Measurements from ENCODE around the gene GADD45G.
A peak's percentile ranks its signal among the peaks of the same experiment; 100 is the strongest.

DNA sequence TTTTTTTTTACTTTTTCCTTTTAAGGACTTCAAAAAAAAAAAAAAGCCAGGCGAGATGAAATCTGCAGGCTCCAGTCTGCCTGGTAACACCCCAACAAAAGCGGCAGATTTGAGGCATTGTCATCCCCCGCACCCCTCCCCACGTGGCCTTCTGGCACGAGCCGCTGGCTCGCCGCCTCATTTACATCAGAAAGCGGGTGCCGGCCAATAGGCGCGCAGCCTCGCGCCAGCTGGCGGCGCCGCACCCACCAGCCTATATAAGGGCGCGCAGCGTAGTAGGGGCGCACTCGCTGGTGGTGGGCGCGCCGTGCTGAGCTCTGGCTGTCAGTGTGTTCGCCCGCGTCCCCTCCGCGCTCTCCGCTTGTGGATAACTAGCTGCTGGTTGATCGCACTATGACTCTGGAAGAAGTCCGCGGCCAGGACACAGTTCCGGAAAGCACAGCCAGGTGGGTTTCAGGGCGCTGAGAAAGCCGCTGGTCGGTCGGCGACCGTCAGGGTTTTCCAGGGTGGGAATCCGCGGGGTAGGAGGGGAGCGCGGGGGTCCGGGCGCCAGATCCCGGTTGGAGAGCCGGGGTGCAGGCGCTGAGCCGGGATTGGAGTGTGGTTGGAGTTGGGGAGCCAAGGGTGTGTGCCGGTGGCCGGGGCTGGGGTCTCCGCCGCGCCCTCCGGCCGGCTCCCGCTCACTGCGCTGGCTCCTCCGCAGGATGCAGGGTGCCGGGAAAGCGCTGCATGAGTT is at the start of gene GADD45G:
- TF ChIP-seq POLR2A (IDR thresholded peaks at IDR 0.05; ENCODE audit: low read length) = peak; percentile 70
- TF ChIP-seq, protein P1, sequence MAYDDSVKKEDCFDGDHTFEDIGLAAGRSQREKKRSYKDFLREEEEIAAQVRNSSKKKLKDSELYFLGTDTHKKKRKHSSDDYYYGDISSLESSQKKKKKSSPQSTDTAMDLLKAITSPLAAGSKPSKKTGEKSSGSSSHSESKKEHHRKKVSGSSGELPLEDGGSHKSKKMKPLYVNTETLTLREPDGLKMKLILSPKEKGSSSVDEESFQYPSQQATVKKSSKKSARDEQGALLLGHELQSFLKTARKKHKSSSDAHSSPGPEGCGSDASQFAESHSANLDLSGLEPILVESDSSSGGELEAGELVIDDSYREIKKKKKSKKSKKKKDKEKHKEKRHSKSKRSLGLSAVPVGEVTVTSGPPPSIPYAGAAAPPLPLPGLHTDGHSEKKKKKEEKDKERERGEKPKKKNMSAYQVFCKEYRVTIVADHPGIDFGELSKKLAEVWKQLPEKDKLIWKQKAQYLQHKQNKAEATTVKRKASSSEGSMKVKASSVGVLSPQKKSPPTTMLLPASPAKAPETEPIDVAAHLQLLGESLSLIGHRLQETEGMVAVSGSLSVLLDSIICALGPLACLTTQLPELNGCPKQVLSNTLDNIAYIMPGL (CRISPR knock-in tag; IDR thresholded peaks at IDR 0.05; ENCODE audit: borderline replicate concordance) = no peak
- no peak for TF ChIP-seq RCOR1 (IDR thresholded peaks at IDR 0.05; ENCODE audit: low read depth, low read length)
- TF ChIP-seq, protein P2, sequence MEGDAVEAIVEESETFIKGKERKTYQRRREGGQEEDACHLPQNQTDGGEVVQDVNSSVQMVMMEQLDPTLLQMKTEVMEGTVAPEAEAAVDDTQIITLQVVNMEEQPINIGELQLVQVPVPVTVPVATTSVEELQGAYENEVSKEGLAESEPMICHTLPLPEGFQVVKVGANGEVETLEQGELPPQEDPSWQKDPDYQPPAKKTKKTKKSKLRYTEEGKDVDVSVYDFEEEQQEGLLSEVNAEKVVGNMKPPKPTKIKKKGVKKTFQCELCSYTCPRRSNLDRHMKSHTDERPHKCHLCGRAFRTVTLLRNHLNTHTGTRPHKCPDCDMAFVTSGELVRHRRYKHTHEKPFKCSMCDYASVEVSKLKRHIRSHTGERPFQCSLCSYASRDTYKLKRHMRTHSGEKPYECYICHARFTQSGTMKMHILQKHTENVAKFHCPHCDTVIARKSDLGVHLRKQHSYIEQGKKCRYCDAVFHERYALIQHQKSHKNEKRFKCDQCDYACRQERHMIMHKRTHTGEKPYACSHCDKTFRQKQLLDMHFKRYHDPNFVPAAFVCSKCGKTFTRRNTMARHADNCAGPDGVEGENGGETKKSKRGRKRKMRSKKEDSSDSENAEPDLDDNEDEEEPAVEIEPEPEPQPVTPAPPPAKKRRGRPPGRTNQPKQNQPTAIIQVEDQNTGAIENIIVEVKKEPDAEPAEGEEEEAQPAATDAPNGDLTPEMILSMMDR (IDR thresholded peaks at IDR 0.05) = no peak
- no peak for TF ChIP-seq HEYL (CRISPR knock-in tag; IDR thresholded peaks at IDR 0.05)
- TF ChIP-seq JUN (IDR thresholded peaks at IDR 0.05) = no peak
- no peak for TF ChIP-seq MAZ (IDR thresholded peaks at IDR 0.05; ENCODE audit: borderline replicate concordance, low read depth, low read length)
- peak; percentile 57; the same call in 1 of the 2 replicates for TF ChIP-seq USF2 (IDR thresholded peaks at IDR 0.05)
- TF ChIP-seq MAFK (IDR thresholded peaks at IDR 0.05; ENCODE audit: partially characterized antibody) = no peak
- TF ChIP-seq SMC3 (IDR thresholded peaks at IDR 0.05) = no peak

Data from A549 (cell line).